HG03342 (cell line): ENCODE results near the gene LRRC52.
A peak's percentile ranks its signal among the peaks of the same experiment; 100 is the strongest.
"Not testable (repeated sequence)": the region's sequence is repeated elsewhere in the genome, so short reads cannot be mapped to it uniquely, and the experiment has no call there.

Experiments
- ATAC-seq: cut with Tn5 transposase; IDR thresholded peaks from one replicate; pipeline ENCODE4 v1.9.1; 2021; ENCODE audit warnings: mild to moderate bottlenecking, moderate library complexity; ENCODE audit not compliant: unreplicated experiment

LRRC52 gene

GRCh38 chr1:165580931-165581871, 37.4 kb downstream of the LRRC52 start:
- ATAC-seq, result no peak

GRCh38 chr1:165581926-165582325, 38.1 kb downstream of the LRRC52 start:
- no peak for ATAC-seq

- ATAC-seq, result no peak
Measured at GRCh38 chr1:165586398-165586797, 42.6 kb downstream of the LRRC52 start.

- ATAC-seq, result not testable (repeated sequence)
Measured at GRCh38 chr1:165591391-165591790, 47.6 kb downstream of the LRRC52 start.

GRCh38 chr1:165592945-165593823, 49.4 kb downstream of the LRRC52 start:
- ATAC-seq, result no peak

GRCh38 chr1:165595246-165595938, 51.6 kb downstream of the LRRC52 start:
- ATAC-seq, result no peak

- peak; percentile 97 for ATAC-seq
Measured at GRCh38 chr1:165597883-165598675, 54.3 kb downstream of the LRRC52 start.

GRCh38 chr1:165598676-165599059, 54.9 kb downstream of the LRRC52 start:
- no peak for ATAC-seq

- no peak for ATAC-seq
Measured at GRCh38 chr1:165600793-165601192, 57.0 kb downstream of the LRRC52 start.

- no peak for ATAC-seq
Measured at GRCh38 chr1:165603810-165604209, 60.0 kb downstream of the LRRC52 start.

GRCh38 chr1:165605246-165605645, 61.4 kb downstream of the LRRC52 start:
- no peak for ATAC-seq

GRCh38 chr1:165606676-165607075, 62.9 kb downstream of the LRRC52 start:
- ATAC-seq, result not testable (repeated sequence)

GRCh38 chr1:165610866-165611265, 67.1 kb downstream of the LRRC52 start:
- ATAC-seq, result no peak

GRCh38 chr1:165612062-165612461, 68.3 kb downstream of the LRRC52 start:
- ATAC-seq, result no peak
